Measurements from ENCODE around the gene CLIP1.
A peak's percentile ranks its signal among the peaks of the same experiment; 100 is the strongest.
"Not testable (repeated sequence)": the region's sequence is repeated elsewhere in the genome, so short reads cannot be mapped to it uniquely, and the experiment has no call there.

The CLIP1 gene

GRCh38 chr12:122429043-122429442 is 6.6 kb upstream of the CLIP1 start:
- DNase-seq: not testable (repeated sequence)

DNA sequence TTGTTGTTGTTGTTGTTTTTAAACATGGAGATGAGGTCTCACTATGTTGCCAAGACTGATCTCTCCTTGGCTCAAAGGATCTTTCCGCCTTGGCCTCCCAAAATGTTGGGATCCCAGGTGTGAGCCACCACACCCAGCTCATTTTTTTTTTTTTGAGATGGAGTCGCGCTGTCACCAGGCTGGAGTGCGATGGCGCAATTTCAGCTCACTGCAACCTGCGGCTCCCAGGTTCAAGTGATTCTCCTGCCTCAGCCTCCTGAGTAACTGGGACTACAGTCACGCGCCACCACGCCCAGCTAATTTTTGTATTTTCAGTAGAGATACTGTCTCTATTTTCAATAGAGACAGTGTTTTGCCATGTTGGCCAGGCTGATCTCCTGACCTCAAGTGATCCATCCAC is 4.9 kb upstream of the CLIP1 start:
- DNase-seq: no peak

- DNase-seq: peak; percentile 41
Measured at GRCh38 chr12:122423258-122424165, 1.0 kb upstream of the CLIP1 start.

DNA sequence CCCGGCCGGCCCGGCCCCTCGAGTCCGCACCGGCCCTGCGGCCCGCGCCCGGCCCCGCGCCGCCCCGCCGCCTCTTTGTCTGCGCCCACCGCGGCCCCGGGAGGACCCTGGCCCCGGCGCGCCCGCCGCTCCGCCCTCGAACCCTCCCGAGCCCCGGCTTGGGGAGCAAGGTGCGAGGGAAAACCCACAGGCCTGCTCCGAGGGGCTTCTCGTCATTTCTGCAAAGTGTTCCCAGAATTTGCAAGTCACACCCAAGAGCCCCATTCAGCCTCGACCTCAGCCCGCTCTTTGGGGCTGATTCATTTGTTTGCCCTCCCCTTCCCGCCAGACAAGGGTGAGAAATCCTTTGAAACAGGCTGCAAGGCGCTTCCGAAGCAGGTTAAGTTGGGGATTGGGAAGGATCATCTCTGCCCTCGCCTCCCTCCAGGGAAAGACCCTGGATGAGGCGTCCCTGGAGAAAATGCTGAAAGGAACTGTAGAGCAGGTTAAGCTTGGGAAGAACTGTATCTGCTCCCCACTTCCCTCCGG is 325 bp upstream of the CLIP1 start:
- DNase-seq: peak; percentile 41

DNA sequence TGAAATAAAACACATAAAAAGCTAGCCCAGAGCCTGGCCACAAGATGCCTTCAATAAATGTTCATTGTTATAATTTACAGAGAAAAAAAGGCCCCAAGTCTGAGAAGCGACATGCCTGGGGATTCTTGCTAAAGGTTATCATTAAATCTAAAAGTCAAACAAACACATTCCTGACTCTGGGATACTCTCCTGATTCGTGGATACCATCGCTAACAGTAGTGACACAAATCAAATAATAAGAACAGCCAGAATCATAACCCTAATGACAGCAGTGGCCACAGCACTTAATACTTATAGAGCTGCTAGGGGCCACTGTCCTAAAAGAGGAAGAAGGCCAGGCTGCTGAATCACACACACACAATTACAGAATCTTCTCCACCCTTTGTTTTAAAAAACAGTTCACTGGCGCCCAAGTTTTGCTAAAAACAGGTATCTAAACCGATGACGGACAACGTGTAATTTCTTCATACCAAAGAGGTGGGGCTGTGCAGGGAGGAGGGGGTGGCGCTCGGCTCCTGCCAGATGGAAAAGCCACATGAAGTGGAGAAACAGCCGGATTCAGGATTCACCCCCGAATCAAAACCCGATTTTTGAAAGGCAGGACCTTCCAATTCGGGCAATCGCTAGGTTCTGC is 1.2 kb downstream of the CLIP1 start:
- DNase-seq: no peak

DNA sequence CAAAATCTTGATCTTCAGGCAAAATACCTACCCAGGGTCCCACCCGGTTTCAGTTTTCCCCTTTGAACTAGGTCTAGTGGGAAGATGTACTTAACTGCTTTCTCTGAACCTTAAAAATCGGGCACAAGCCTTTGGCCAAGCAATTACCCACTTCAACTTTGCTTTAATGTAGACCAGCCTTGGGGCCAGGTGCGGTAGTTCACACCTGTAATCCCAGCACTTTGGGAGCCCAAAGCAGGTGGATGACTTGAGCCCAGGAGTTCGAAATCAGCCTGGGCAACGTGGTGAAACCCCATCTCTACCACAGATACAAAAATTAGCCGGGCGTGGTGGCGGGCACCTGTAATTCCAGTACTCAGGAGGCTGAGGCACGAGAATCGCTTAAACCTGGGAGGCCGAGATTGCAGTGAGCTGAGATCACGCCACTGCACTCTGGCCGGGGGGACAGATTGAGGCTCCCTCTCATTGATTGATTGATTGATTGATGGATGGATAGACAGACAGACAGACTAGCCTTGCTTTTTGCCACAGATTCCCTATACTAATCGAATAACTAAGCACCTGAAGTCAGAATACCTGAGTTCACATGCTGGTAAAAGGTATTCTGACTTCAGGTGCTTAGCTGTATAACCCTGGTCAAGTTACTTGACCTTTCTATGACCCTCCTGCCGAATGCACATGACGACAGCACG is 1.9 kb downstream of the CLIP1 start:
- no peak for DNase-seq

GRCh38 chr12:122419094-122419493 is 3.4 kb downstream of the CLIP1 start:
- not testable (repeated sequence) for DNase-seq

- not testable (repeated sequence) for DNase-seq
Measured at GRCh38 chr12:122415665-122416064, 6.8 kb downstream of the CLIP1 start.

DNA sequence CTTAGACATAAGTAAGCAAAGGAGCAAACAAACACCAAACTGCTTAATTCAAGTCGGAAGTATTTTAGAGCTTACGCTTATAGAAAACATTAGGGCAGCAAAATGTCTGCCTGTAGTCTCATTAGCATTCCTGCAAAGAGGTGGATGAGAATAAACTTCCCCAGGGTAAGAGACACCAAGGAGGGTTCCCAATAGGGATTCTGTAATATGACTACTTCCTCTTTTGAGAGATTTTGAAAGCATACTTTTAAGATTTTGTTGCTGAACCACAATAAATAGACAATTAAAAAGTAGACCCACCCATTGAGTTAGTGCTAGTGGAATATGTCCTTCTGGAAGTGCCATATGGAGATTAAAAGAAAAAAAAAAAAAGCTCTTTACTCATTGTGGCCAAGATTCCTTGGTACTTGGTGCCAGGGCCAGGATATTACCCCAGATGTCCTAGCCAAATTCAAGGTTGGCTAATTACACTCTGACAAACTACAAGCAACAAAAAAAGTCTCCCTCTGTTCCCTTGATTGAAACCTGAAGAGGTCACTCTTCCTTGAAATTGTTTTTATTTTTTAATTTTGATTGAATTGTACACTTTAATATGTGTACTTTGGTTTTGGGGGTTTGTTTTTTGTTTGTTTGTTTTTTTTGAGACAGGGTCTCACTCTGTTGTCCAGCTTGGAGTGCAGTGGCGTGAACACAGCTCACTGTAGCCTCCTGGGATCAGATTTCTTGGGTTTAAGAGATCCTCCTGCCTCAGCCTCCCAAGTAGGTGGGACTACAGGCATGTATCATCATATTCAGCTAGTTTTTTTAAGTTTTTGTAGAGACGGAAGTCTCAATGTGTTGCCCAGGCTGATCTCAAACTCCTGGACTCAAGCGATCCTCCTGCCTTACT is 8.7 kb downstream of the CLIP1 start:
- DNase-seq: no peak

- DNase-seq: no peak
Measured at GRCh38 chr12:122412851-122413433, 9.5 kb downstream of the CLIP1 start.

- no peak for DNase-seq
Measured at GRCh38 chr12:122411537-122411936, 10.9 kb downstream of the CLIP1 start.

- DNase-seq: no peak
Measured at GRCh38 chr12:122407208-122407607, 15.3 kb downstream of the CLIP1 start.

DNA sequence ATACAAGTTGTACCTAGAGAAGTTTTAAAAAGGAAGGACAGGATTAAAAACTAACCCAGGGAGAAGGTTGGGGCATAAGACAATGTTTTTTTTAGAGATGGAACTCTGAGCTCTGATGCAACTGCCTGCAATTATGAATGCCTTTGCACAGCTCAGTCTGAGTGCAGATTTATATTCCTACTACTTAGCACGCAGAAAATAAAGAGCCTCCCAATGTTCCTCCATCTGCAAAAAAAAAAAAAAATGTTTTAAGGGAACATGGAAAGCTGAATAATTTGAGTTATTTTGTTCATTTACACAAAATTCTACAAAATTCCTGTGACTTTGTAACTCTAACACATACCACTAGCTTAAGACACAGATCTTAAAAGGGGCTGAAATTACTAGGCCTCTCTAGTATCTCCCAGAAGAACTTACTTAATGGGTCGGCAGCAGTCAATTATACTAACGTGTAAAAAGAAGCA is 15.7 kb downstream of the CLIP1 start:
- DNase-seq: no peak

GRCh38 chr12:122403831-122404230 is 18.6 kb downstream of the CLIP1 start:
- DNase-seq: no peak

DNA sequence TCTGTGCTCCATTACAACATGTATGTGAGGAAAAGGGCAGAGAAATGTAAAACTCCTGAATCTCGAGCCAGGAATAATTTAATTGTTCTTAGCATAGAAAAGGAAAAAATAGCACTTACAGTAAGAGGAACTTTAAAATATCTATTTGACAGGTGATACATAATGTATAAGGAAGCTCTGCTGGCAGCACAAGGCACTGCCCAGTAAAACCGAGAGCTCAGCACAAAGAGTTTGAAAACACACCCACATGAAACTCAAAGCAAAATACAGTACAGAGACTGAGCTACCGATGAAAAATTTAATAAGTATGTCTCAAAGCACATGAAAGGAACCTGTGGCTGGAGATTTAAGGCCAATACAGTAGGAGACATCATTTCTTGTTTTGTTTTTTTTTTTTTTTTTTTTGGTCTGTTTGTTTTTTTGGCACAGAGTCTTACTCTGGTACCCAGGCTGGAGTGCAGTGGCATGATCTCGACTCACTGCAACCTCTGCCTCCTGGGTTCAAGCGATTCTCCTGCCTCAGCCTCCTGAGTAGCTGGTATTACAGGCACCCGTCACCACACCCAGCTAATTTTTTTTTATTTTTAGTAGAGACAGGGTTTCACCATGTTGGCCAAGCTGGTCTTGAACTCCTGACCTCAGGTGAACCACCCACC is 19.2 kb downstream of the CLIP1 start:
- no peak for DNase-seq

DNA sequence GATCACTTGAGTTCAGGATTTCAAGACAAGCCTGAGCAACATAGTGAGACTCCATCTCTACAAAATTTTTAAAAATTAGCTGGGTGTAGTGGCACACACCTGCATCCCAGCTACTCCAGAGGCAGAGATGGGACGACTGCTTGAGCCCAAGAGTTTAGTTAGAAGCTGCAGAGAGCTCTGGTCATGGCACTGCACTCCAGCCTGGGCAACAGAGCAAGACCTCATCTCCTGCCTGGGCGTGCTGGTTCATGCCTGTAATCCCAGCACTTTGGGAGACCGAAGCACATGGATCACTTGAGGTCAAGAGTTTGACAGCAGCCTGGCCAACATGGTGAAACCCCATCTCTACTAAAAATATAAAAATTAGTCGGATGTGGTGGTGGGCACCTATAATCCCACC is 20.2 kb downstream of the CLIP1 start:
- no peak for DNase-seq

DNA sequence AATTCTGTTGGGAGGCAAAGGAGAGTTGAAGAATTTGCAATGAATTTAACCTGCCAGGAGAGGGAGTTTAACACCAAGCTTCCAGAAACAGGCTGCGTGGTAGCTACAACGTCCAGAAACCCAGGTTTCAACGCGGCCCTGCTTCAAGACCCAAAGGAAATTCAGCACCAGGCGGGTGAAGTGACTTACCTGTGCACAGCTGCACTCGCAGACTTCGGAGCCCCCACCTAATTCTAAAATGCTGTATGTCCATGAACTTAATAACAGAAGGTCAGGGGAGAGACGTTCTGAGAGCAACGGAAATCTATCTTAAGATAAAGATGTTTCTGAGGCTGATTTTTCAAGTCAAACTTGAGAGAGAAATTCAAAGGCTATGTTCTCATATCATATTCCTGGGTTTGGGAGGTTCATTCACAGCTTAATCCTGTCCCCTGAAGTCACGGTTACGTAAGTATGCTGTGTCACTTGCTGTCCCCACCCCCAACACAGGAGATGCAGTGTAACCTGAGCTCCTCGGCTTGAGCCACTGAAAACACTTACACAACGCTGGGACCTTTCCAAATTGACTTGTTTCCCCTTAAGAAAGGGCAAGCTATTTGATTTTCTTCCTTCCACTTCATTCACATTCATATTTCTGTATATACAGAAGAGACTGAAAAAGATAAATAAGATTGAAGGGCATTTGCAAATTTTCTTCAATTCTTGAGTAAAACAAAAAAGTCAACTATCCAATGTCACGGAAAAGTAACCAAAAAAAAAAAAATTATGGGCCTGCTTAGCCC is 22.7 kb downstream of the CLIP1 start:
- peak; percentile 7 for DNase-seq

DNA sequence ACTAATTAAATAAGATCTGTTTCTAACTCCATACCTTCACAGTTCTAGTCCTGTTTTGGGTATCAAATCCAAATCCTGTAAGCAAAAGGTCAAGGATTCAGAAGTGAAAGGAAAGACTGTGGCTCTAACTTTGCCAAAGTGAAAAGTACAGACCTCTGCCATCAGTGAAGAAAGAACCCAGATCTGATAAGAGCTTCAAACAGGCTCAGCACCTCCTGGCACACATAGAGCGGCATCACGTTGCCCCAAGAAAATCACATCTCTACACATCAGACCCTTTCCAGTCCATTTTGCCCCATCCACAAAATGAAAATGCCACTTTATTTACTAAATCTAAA is 23.2 kb downstream of the CLIP1 start:
- DNase-seq: no peak

GRCh38 chr12:122397981-122398380 is 24.5 kb downstream of the CLIP1 start:
- DNase-seq: not testable (repeated sequence)

GRCh38 chr12:122395319-122395718 is 27.1 kb downstream of the CLIP1 start:
- DNase-seq: no peak

Data from NCI-H748 treated with DMSO at 0.1 percent for 48 hours (cell line).